Transverse colon (tissue), 4 donors: ENCODE results near the gene TGFBI.

Experiments used
- CTCF ChIP-seq, 5 experiments: fragments of 200-600 bp in 3 of 5; fragments of 450-650 bp in 2 of 5; sonication (generic) in 3 of 5; IDR thresholded peaks; 1 replicate in 2 of 5; 2 replicates in 3 of 5; pipeline ENCODE4 v1.5.1; 2016 to 2017; ENCODE audit warnings: antibody characterized with exemption in 5 of 5, inconsistent platforms in 3 of 5, mild to moderate bottlenecking in 2 of 5, moderate library complexity in 1 of 5
- EP300 ChIP-seq: sonication (generic); formaldehyde crosslinking; IDR thresholded peaks from one replicate; pipeline ENCODE4 v1.6.1; 2017; ENCODE audit warnings: antibody characterized with exemption, low read depth
- POLR2A ChIP-seq: fragments of 450-650 bp; IDR thresholded peaks from one replicate; pipeline ENCODE4 v1.6.1; 2016; ENCODE audit warnings: antibody characterized with exemption, mild to moderate bottlenecking, moderate library complexity
- POLR2AphosphoS5 ChIP-seq, 3 donors: sonication (generic); formaldehyde crosslinking; IDR thresholded peaks; one replicate each; pipeline ENCODE4 v1.6.1; 2016; ENCODE audit warnings: antibody characterized with exemption in 3 of 3

- TF ChIP-seq CTCF (IDR thresholded peaks at IDR 0.05) (no peak), EP300 (no peak), POLR2A (no peak), POLR2AphosphoS5 (IDR thresholded peaks at IDR 0.05) (no peak)
Measured at GRCh38 chr5:136055612-136056309, 27.0 kb downstream of the TGFBI start.
